Measurements from ENCODE around the gene WDR38. TPM values are rescaled to one million over a fixed set of nuclear protein-coding genes. Genes with fewer than 3 reads are reported as not detected.
A peak's percentile ranks its signal among the peaks of the same experiment; 100 is the strongest.

Gene WDR38, protein sequence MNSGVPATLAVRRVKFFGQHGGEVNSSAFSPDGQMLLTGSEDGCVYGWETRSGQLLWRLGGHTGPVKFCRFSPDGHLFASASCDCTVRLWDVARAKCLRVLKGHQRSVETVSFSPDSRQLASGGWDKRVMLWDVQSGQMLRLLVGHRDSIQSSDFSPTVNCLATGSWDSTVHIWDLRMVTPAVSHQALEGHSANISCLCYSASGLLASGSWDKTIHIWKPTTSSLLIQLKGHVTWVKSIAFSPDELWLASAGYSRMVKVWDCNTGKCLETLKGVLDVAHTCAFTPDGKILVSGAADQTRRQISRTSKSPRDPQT
- total RNA-seq (ENCODE audit: unreplicated experiment) = not detected
- long read RNA-seq, partial matches to known transcripts = 0 of 1 reads
- long read RNA-seq, other reads (novel, unspliced or antisense) = 1 of 1 reads

DNA sequence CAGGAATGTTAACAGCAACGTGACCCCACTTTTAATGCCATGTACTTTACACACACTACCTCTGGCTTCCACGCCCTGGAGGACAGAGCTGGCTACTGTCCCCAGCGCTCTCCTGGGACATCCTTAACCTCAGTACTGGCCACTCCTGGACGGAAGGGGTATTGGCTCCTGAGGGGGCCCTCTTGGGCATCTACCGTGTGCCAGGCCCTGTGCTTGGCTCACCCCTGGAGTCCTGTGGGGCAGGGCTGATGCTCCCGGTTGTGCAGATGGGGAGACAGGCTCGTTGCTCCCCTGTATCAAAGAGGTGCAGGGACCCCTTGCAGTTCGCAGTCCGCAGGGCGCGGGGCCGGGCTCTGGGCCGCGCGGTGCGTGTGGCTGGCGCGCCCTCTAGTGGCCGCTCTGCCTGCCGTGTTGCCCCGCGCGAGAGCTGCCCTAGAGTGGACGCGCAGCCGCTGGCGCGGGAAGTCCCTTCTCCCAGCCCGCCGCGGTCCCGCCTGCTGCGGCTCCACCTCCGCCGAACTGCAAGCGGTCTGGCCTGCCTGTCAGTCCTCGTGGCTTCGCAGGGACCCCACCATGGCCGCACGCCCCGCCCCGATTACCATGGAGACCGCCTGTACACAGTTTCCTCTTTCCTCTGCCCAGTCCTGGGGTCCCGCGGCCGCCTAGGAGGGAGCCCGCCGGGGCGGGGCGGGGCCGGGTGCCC, at the start of gene WDR38:
Gene WDR38 (plus strand): TSS at position 632 of the 703 bp plus-strand sequence. CDS start 72 bp downstream, outside the sequence.
- H3K4me3 Mint-ChIP-seq (ENCODE audit: unreplicated experiment) = peak within 1 kb of the TSS; percentile 80
- TF ChIP-seq, protein P1, sequence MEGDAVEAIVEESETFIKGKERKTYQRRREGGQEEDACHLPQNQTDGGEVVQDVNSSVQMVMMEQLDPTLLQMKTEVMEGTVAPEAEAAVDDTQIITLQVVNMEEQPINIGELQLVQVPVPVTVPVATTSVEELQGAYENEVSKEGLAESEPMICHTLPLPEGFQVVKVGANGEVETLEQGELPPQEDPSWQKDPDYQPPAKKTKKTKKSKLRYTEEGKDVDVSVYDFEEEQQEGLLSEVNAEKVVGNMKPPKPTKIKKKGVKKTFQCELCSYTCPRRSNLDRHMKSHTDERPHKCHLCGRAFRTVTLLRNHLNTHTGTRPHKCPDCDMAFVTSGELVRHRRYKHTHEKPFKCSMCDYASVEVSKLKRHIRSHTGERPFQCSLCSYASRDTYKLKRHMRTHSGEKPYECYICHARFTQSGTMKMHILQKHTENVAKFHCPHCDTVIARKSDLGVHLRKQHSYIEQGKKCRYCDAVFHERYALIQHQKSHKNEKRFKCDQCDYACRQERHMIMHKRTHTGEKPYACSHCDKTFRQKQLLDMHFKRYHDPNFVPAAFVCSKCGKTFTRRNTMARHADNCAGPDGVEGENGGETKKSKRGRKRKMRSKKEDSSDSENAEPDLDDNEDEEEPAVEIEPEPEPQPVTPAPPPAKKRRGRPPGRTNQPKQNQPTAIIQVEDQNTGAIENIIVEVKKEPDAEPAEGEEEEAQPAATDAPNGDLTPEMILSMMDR (IDR thresholded peaks at IDR 0.05; ENCODE audit: unreplicated experiment) = peak; percentile 99
- H3K27me3 Mint-ChIP-seq (ENCODE audit: unreplicated experiment) = peaks cover 8% of the 10 kb centered on the region
- H3K9me3 Mint-ChIP-seq (ENCODE audit: unreplicated experiment) = no peaks in the 10 kb centered on the region
- H3K27ac Mint-ChIP-seq (ENCODE audit: unreplicated experiment) = peak within 1 kb of the TSS; percentile 67
- peak; percentile 70 for DNase-seq (ENCODE audit: low spot score)
- no peaks in the 10 kb centered on the region for H3K4me1 Mint-ChIP-seq (ENCODE audit: unreplicated experiment)
- no peaks in the 10 kb centered on the region for H3K36me3 Mint-ChIP-seq (ENCODE audit: low read depth, unreplicated experiment)

- Mint-ChIP-seq H3K9me3 (ENCODE audit: unreplicated experiment) (no peaks in the 10 kb centered on the region), H3K36me3 (ENCODE audit: low read depth, unreplicated experiment) (no peaks in the 10 kb centered on the region), H3K4me1 (ENCODE audit: unreplicated experiment) (peaks cover 11% of the 10 kb centered on the region), H3K27me3 (ENCODE audit: unreplicated experiment) (peaks cover 6% of the 10 kb centered on the region), H3K4me3 (ENCODE audit: unreplicated experiment) (no peak overlapping the region), H3K27ac (ENCODE audit: unreplicated experiment) (no peak overlapping the region)
- TF ChIP-seq, protein P1 (IDR thresholded peaks at IDR 0.05; ENCODE audit: unreplicated experiment) = no peak
- DNase-seq (ENCODE audit: low spot score) = no peak
These were observed 49.3 kb upstream of the WDR38 start for GRCh38 chr9:124803911-124804310.

DNA sequence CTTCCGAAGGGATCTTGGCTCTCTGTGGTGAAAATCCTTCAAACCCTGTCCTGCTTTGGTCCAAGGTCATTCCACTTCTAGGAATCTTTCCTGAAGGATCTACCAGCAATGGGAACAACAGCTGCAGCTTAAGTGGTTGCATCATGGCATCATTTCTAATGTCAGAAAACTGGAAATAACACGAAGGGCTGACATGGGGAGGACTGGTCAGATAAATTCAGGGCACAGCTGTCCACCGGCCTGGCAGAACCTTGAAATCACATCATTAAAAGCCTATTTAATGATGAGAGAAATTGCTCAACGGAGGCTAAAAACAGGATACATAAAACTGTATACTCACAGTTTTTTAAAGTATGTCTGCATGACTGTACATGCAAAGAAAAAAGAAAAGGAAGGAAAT, 48.1 kb upstream of the WDR38 start:
- no peaks in the 10 kb centered on the region for H3K9me3 Mint-ChIP-seq (ENCODE audit: unreplicated experiment)
- H3K4me3 Mint-ChIP-seq (ENCODE audit: unreplicated experiment) = no peak overlapping the region
- peaks cover 11% of the 10 kb centered on the region for H3K4me1 Mint-ChIP-seq (ENCODE audit: unreplicated experiment)
- no peak for DNase-seq (ENCODE audit: low spot score)
- no peaks in the 10 kb centered on the region for H3K36me3 Mint-ChIP-seq (ENCODE audit: low read depth, unreplicated experiment)
- peaks cover 6% of the 10 kb centered on the region for H3K27me3 Mint-ChIP-seq (ENCODE audit: unreplicated experiment)
- no peak overlapping the region for H3K27ac Mint-ChIP-seq (ENCODE audit: unreplicated experiment)
- TF ChIP-seq, protein P1 (IDR thresholded peaks at IDR 0.05; ENCODE audit: unreplicated experiment) = no peak

DNA sequence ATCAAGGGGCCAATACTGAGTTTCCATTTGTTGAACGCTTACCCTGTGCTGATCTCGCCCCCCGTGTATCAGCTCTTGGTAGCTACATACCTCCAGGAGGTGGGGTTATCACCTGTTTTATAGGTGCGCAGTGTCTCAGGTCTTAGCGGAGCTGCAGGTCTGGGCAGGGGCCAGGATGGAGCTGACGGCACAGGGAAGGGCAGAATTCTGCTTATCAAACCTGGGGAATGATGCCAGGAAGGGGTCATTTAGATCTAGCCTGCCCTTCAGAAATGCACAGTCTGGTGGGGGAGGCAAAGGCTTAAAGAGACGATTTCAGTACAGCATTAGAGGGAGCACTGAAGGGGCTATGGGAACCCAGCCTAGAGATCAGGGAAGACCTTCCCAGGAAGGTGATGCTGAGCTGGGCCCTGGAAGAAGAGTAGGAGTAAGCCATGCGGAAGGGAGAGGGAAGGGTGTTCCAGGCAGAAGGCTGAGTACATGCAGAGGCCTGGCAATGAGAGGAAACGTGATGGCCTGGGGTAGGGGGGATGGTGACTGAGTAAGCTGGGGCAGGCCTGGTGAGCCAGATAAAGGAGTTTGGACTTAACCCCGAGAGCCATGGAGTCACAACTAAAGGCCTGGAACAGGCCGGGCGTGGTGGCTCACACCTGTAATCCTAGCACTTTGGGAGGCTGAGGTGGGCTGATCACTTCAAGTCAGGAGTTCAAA, 44.9 kb upstream of the WDR38 start:
- no peaks in the 10 kb centered on the region for H3K9me3 Mint-ChIP-seq (ENCODE audit: unreplicated experiment)
- H3K27me3 Mint-ChIP-seq (ENCODE audit: unreplicated experiment) = peaks cover 8% of the 10 kb centered on the region
- DNase-seq (ENCODE audit: low spot score) = no peak
- H3K27ac Mint-ChIP-seq (ENCODE audit: unreplicated experiment) = no peak overlapping the region
- TF ChIP-seq, protein P1 (IDR thresholded peaks at IDR 0.05; ENCODE audit: unreplicated experiment) = no peak
- H3K36me3 Mint-ChIP-seq (ENCODE audit: low read depth, unreplicated experiment) = no peaks in the 10 kb centered on the region
- H3K4me3 Mint-ChIP-seq (ENCODE audit: unreplicated experiment) = no peak overlapping the region
- peaks cover 5% of the 10 kb centered on the region for H3K4me1 Mint-ChIP-seq (ENCODE audit: unreplicated experiment)
